ENCODE results near the gene EVA1B. TPM values are rescaled to one million over a fixed set of nuclear protein-coding genes. Genes with fewer than 3 reads are reported as not detected.

EVA1B gene
- total and polyA plus RNA-seq, 2 of the 13 experiments (the other 11 are each of a cell fraction or from before 2014, with no cell fraction given) = 3.9 to 6.6 TPM

GRCh38 chr1:36329817-36330216, 6.4 kb upstream of the EVA1B start (continued):
- TF ChIP-seq BCL3 (CRISPR knock-in tag; IDR thresholded peaks at IDR 0.05) = no peak
- TF ChIP-seq NR2F6 (IDR thresholded peaks at IDR 0.05) = no peak
- peak; percentile 45; the same call in 1 of the 2 replicates for TF ChIP-seq NR2F6 (CRISPR knock-in tag; IDR thresholded peaks at IDR 0.05)
- peak; percentile 19; the same call in 1 of the 2 replicates for TF ChIP-seq RXRA (CRISPR knock-in tag; IDR thresholded peaks at IDR 0.05)
- no peak for TF ChIP-seq CCAR2 (optimal IDR thresholded peaks at IDR 0.05; ENCODE audit: low read depth, low read length)
- no peak for TF ChIP-seq ZNF256 (CRISPR knock-in tag; conservative IDR thresholded peaks at IDR 0.05)
- TF ChIP-seq RAD21 (CRISPR knock-in tag; IDR thresholded peaks at IDR 0.05) = no peak
- TF ChIP-seq ZNF225 (CRISPR knock-in tag; IDR thresholded peaks at IDR 0.05) = no peak
- peak; percentile 21; the same call in 1 of the 2 replicates for TF ChIP-seq TFAP4 (IDR thresholded peaks at IDR 0.05; ENCODE audit: borderline replicate concordance, low read depth)
- TF ChIP-seq MLX (CRISPR knock-in tag; IDR thresholded peaks at IDR 0.05) = no peak
- TF ChIP-seq ZNF253 (CRISPR knock-in tag; IDR thresholded peaks at IDR 0.05; ENCODE audit: borderline replicate concordance) = no peak
- TF ChIP-seq PATZ1 (CRISPR knock-in tag; IDR thresholded peaks at IDR 0.05) = peak; percentile 77
- 0 out of 2 replicates have a peak, but pooled peaks have one; percentile 1 for TF ChIP-seq JUNB (CRISPR knock-in tag; IDR thresholded peaks at IDR 0.05; ENCODE audit: borderline replicate concordance)
- no peak for TF ChIP-seq SUZ12 (IDR thresholded peaks at IDR 0.05; ENCODE audit: low read depth, low read length)
- peak; percentile 32; the same call in 1 of the 2 replicates for TF ChIP-seq ZNF281 (CRISPR knock-in tag; IDR thresholded peaks at IDR 0.05; ENCODE audit: borderline replicate concordance)
- TF ChIP-seq CBX5 (CRISPR knock-in tag; IDR thresholded peaks at IDR 0.05; ENCODE audit: borderline replicate concordance) = no peak
- TF ChIP-seq EHMT2 (IDR thresholded peaks at IDR 0.05; ENCODE audit: borderline replicate concordance, low read depth, low read length) = no peak
- TF ChIP-seq U2AF1 (optimal IDR thresholded peaks at IDR 0.05; ENCODE audit: low read depth, low read length) = no peak
- TF ChIP-seq ZNF564 (CRISPR knock-in tag; IDR thresholded peaks at IDR 0.05) = no peak
- TF ChIP-seq ZBTB39 (CRISPR knock-in tag; IDR thresholded peaks at IDR 0.05) = no peak
- TF ChIP-seq ZFP41 (CRISPR knock-in tag; IDR thresholded peaks at IDR 0.05; ENCODE audit: borderline replicate concordance) = no peak
